ENCODE data around the gene TUBB1.

DNA sequence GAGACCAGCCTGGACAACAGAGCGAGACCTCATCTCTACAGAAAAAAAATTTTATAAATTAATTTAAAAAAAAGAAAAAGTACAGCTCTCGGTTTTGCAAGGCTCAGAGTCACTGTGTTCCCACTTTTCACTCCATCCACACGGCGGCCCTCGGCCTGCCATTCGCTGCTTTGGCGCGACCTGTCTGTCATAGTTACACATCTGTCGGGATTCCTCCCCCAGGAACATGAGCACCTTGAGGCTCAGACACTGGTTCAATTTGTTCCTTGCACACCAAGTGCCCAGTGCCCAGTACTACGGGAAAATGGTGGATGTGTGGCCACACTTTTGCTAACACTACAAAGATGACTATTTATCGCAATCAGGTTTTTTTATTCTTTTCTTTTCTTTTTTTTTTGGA is 20.6 kb upstream of the TUBB1 start:
- TF ChIP-seq, protein P1, sequence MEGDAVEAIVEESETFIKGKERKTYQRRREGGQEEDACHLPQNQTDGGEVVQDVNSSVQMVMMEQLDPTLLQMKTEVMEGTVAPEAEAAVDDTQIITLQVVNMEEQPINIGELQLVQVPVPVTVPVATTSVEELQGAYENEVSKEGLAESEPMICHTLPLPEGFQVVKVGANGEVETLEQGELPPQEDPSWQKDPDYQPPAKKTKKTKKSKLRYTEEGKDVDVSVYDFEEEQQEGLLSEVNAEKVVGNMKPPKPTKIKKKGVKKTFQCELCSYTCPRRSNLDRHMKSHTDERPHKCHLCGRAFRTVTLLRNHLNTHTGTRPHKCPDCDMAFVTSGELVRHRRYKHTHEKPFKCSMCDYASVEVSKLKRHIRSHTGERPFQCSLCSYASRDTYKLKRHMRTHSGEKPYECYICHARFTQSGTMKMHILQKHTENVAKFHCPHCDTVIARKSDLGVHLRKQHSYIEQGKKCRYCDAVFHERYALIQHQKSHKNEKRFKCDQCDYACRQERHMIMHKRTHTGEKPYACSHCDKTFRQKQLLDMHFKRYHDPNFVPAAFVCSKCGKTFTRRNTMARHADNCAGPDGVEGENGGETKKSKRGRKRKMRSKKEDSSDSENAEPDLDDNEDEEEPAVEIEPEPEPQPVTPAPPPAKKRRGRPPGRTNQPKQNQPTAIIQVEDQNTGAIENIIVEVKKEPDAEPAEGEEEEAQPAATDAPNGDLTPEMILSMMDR (IDR thresholded peaks at IDR 0.05; ENCODE audit: insufficient read depth, low read depth, low read length) = no peak
- TF ChIP-seq EZH2 (IDR thresholded peaks at IDR 0.05; ENCODE audit: insufficient read depth, low read length) = no peak

Data from astrocyte (in vitro differentiated cells and primary cell).